GM19455 (cell line): ENCODE measurements around the gene ARPC3.
"Not testable (repeated sequence)": the region's sequence is repeated elsewhere in the genome, so short reads cannot be mapped to it uniquely, and the experiment has no call there.

ENCODE experiments used
- ATAC-seq: cut with Tn5 transposase; IDR thresholded peaks from one replicate; pipeline ENCODE4 v1.9.1; 2021; ENCODE audit not compliant: unreplicated experiment

Gene ARPC3

DNA sequence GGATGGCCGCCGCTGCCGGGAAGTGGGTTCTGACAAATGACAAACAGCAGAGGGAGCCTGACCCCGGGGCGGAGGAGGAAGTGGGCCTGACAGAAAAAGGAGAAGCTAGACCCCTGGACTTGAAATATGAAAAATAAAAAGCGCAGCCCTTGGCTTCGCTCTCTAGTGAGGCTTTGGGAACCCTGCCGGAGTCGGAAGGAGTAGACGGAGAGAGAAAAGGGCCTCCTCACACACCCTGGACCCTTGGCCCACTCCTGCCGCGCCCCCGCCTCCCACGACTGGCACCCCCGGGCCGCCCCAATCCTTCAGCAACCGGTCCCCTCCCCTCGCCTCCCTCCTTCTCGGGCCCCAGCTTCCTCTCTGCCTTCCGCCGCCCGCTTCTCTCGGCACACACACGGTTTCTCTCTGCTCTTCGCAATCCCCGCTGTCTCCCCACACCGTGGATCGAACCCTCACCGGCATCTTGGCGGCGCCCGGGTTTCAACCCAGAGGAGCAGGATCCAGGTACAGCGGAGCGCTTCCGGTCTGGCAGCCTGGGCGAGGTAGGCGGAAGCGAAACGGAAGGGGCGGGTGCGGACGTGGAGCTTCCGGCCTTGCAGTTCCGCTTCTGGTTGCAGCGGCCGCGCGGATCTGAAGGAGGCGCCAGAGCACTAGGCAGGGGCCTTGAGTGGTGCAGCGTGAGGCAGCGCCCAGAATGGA, at the start of gene ARPC3:
TSS of gene ARPC3 (minus strand) at position 539 of the 699 bp plus-strand sequence. CDS start at position 462, 77 bp downstream.
- ATAC-seq = peak; percentile 94

DNA sequence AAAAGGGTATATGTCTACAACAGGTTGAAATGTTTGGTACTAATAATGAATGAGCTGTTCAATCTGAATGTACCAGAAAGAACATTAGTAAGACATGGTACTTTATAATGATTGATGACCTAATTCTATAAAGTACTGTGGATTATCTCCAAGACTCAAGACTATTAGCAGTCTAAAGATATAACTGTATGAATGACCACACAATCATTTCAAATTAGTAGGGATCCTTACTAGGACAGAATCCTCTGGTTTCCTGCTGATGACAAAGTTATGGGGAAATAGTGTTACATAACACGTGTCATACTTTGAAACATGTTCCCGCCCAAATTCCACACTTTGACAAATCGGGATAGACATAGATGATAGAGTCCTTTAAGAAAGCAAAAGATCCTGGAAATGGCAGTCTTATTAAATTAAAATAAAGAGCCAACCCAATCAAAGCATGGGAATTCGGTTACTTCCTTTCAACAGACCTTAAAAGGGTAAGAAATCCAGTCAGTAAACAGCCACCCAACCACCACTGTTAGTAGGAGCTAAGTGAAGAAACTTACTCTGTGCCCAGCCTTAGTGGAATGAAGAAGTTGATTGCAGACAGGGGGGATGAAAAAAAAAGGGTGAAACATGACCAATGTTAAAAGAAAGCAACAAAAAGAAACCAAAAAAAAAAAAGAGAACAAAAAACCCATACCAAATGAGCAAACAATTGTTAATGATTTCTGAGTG, 49.0 kb upstream of the ARPC3 start:
- ATAC-seq = no peak

DNA sequence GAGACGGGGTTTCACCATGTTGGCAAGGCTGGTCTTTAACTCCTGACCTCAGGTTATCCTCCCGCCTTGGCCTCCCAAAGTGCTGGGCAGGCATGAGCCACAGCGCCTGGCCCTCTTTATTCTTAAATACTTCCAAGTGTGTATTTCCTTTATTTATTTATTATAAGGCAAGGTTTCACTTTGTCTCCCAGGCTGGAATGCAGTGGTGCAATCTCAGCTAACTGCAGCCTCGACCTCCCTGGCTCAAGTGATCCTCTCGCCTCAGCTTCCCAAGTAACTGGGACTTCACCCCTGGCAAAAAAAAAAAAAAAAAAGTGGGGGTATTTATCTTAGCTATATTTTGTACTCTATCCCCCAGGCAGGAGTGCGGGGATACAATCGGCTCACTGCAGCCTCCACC, 25.3 kb upstream of the ARPC3 start:
- ATAC-seq = no peak

DNA sequence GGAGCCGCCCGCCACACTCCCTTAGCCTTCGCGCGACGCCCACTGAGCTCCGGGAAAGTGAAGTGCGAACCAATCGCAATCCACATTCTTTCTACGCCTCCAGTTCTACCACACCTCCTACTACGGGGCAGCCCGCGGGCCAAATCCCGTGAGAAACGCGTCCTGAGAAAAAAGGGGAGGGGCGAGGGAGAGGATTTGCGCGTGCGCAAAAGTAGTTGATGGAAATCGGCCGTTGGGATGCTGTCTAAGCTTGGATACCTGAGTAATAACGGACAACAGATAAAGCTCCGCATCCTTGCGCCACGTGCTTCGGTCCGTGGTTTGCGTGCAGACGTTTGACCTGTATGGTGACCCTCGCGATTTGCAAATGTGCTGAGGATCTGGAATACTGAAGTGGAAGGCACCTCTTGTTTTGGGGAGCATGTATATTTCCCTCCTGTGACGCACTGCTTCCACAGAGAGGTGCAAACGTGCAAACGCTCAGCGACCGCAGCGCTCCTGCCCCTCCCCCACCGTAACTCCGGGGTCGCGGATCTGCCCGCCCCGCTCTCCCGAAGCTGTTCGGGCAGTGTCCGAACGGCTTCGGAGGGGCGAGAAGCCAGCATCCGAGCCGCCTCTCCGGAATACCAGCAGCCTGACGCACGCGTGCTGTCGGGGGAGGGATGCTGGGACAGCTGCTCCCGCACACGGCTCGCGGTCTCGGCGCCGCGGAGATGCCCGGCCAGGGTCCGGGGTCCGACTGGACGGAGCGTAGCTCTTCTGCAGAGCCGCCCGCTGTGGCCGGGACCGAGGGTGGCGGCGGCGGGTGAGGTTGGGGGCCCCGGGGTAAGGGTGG, 18.3 kb upstream of the ARPC3 start, which contains the start of the genes FAM216A and GPN3:
TSS of gene FAM216A (plus strand) at position 632 of the 835 bp plus-strand sequence. CDS start at position 663, 31 bp downstream.
TSS of gene GPN3 (minus strand) at position 44 of the 835 bp plus-strand sequence. CDS start 54 bp downstream, outside the sequence.
- peak; percentile 69 for ATAC-seq

DNA sequence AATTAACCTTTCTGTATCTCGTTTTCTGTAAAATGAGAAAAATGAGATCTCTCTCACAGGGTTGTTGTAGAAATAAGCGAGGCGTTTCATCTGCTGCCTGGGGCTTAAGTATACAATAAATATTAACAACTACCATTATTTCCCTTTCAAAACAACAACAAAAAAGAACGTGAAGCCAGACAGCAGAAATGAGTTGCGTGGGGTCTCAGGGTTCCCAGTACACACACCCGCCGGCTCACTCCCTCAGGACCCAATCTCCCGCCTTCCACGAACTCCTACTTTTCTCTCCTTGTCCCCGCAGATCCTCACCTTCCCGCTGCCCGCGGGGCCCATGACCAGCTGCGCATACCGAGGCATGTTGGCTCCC, 17.7 kb upstream of the ARPC3 start:
- ATAC-seq = no peak

DNA sequence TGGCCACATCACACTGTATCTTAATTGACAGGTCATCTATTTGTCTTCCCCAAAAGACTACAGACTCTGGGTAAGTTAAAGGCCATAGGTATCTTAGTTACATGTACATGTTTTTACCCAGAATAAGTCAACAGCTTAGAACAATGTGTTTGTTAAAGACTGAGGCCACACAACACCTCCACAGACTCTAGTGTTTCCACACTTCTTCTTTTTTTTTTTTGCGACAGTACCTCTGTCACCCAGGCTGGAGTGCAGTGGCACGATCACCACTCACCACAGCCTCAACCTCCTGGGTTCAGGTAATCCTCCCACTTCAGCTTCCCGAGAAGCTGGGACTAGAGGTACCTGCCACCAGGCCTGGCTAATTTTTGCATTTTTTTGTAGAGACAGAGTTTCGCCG, 16.7 kb upstream of the ARPC3 start:
- ATAC-seq = no peak

DNA sequence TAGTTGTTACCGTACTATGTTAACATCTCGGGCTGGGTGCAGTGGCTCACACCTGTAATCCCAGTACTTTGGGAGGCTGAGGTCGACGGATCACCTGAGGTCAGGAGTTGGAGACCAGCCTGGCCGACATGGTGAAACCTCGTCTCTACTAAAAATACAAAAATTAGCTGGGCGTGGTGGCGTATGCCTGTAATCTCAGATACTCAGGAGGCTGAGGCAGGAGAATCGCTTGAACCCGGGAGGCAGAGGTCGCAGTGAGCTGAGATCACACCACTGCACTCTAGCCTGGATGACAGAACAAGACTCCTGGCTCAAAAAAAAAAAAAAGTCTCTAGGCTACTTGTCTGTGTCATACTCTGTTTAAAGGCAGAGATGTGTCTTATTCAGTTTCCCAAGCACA, 15.6 kb upstream of the ARPC3 start:
- ATAC-seq = not testable (repeated sequence)

DNA sequence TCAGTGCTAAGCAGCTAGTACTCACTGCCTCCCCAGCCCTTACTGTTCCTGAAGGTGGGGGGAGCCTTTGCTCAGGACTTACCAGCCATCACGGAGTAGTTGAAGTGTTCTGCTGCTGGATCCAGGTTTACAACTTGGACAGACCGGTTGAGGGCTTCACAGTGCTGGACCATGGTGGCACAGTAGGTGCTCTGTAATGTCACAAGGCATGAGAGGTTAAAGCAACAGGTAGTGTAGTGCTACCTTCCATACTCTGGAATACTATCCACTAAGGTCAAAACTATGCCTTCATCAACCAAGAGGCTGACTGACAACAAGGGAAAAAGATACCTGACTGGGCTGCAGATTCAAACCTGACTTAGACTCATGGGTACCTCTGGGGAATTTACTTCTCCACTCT, 14.9 kb upstream of the ARPC3 start:
- no peak for ATAC-seq

DNA sequence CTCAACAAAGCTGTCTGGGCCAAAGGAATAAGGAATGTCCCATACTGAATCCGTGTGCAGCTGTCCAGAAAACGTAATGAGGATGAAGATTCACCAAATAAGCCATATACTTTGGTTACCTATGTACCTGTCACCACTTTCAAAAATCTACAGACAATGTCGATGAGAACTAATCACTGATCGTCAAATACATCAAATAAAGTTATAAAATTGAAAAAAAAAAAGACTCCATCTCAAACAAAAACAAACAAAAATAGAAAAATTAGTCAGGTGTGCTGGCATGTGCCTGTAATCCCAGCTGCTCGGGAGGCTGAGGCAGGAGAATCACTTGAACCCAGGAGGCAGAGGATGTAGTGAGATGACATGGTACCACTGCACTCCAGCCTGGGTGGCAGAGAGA, 11.1 kb upstream of the ARPC3 start:
- not testable (repeated sequence) for ATAC-seq

DNA sequence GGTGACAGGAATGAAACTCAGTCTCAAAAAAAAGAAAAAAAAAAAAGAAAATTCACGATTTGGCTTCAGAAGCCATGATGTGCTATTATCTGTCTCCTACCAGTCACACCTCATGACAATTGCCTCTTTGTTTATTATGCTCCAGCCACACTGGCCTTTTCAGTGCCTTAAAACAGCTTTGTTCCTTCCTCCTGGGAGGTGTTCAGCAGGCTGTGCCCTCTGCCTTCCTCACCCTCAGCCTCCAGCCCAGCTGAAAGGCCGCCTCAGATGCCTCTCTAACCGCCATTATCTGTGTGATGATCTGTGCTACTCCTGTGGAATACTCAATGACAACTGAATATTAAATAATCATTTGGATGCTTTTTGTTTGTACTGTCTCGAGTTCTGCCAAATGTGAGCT, 8.6 kb upstream of the ARPC3 start:
- ATAC-seq = no peak

DNA sequence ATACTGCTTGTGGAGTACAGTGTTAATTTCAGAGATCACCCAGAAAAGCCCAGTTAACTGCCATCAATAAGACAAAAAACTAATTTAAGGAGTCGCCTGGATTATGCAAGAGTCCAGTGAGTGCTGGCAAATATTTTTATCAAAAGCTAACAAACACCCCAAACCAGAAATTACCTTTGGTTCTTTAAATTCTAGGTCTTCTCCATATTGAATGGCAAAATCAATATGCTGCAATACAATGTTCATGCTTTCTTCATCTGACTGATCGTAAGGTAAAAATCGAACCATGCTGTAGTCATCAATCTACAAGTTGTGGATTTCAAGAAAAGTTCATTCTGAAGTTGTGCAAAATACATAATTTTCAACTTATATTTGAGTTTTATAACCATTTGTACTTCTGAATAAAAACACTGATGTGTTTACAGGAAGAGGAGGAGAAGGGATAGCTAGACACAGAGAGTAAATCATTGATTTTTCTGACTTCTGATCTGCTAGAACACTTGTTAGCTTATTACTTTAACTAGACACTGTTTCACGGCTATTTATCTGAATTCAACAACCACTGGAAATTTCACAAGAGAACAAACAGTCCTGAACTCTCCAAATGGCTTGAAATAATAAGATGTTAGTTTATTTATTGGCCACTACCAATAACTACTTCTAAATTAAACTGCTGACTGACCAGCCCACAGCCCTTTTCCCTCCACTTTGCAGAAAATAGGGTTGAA, 3.6 kb upstream of the ARPC3 start:
- ATAC-seq = no peak

DNA sequence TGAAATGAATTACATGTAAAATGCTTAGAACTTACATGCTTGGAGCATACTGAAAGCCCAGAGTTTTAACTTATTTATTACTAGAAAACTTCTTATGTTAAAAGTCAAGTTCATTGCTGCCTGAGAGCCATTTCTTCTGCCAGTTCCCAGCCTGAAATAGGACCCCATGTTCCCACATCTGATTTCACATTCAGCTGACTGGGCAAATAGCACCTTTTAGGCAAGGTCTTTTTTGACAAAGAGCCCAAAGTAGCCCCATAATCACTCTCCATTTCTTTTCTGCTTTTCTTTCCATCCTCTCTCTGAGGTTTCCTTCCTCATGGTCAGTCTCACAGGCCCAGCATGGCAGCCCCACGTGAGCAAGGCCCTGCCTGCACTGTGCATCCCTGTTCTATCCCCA, 1.1 kb upstream of the ARPC3 start:
- ATAC-seq = no peak

DNA sequence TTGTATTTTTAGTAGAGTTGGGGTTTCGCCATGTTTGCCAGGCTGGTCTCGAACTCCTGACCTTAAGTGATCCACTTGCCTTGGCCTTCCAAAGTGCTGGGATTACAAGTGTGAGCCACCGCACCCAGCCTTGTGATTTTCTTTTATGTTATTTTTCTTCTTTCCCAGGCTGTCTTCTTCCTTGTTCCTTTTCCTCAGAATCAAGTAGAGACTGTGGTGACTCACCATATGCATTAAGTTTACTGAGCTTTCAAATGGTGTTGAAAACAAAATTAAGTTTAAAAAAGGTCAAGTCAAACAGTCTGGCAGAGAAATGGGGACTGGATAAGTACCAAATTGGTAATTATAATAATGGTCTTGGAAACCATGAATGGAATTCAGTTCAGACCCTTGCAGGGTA, 5.7 kb downstream of the ARPC3 start:
- no peak for ATAC-seq

DNA sequence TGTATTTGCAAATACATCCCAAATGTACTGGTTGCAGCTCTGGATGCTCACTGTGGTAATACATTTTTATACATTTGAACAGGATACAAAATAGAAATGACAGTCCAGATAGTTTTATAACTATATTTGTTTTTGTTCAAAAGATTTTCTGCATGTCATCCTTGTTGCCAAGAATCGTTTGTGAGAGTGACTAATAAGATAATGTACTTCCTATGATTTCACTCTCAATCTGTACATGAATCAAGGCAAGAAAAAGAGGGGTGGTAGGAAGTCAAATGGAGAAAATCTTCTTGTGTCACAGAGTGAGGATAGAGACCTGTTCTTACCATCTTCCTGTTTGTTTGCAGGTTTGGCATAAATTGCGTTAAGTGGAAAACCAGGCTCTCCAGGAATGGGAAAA, 13.9 kb downstream of the ARPC3 start:
- no peak for ATAC-seq

DNA sequence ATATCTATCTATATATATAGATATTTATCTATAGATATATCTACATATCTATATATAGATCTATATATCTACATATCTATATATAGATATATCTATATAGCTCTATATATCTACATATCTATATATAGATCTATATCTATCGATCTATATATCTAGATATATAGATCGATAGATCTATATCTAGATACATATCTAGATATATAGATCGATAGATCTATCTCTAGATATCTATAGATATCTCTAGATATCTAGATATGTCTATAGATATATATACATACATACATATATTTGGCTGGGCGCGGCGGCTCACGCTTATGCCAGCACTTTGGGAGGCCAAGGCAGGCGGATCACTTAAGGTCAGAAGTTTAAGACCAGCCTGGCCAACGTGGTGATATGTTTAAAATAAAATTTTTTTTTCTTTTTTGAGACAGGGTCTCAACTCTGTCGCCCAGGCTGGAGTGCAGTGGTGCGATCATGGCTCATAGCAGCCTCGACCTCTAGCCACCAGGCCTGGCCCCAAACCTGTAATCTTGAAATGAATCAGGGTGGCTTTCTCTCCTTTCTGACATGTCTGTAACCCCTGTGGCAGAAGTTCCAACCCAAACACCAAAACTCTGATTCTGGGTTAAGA, 18.1 kb downstream of the ARPC3 start:
- no peak for ATAC-seq

DNA sequence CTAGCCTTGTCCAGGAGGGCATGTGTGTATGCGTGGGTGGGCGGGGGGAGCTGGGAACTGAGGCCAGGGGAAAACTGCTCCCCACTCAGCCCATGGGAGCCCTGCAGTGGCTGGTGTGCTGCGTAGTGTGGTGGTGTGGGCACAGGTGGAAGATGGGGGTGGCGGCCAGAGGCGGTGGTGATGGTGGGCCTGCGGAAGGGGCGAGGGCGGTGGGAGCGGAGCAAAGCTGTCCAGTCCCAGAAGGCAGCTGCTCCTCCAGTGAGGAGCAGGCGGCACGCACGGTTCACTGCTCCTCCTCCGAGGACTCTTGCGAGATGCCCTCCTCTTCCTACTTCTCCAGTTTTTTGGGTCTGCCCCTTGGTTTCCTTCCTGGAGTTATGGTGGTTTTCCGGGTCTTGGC, 20.5 kb downstream of the ARPC3 start:
- not testable (repeated sequence) for ATAC-seq

DNA sequence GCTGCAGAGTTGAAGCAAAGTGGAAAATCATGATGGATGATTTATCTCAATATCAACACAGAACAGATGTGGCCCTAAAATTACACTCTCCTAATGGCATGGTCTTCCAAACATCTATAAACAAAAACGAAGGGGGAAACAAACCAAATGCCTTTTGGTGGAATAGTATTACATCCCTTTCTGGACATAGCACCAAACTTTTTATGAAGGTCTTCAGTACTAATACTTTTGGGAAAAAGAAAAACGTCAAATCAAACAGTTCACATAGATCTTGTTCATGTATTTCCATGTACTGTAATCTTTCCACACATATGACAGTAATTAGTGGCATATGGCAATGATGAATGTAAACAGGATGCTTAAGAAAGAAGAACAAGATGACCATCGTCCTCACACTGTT, 23.7 kb downstream of the ARPC3 start:
- ATAC-seq = no peak

DNA sequence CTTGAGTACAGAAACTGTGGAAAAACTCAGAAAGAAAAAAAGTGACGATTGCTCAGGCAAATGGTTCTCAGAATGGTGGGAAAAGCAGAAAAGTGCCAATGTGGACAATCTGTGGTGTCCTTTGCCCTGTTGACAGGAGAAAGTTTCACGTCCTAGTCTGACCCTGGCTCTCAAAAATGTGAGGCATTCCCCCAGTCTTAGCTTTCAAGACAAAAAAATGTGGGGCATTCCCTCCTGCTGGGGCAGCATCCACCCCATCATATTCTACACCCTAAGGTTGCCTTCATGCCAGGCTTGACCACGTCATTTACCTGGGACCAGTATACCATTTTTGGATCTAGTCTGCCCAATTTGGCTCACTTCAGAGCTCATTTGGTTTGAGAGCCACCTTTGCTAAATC, 25.9 kb downstream of the ARPC3 start:
- ATAC-seq = no peak

DNA sequence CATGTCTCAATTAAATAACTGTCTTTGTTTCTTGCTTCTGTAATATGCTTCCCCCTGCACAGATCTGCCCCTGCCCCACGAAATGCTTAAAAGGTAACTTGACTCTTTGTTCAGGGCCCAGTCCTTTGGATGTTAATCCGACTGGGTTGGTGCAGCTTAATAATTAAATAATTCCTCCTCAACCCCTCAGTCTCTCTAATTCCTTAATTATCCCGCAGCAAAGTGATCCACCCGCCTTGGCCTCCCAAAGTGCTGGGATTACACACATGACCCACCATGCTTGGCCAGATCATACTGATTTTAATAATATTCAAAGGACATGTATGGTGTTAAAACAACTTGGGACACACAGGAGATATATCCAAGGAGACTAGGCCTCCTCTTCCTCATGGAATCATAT, 28.4 kb downstream of the ARPC3 start:
- no peak for ATAC-seq

DNA sequence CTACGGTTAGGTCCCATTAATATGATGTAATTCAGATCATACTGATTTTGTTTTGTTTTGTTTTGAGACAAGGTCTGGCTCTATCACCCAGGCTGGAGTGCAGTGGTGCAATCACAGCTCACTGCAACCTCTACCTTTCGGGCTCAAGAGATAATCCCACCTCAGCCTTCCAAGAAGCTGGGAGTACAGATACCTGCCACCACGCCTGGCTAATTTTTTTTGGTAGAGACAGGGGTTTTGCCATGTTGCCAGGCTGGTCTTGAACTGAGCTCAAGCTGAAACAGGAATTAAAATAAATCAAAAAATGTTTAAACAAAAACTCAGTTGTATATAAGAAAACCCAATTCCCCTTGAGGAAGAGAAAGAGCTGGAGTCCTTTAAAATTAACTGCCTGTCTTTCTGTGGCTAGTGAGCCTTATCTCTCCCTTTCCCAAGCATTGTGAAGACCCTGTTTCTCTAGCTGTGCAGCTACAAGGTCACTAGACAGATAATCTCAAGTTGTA, 28.9 kb downstream of the ARPC3 start:
- ATAC-seq = no peak
